ENCODE measurements around the gene NBEA. TPM values are rescaled to one million over a fixed set of nuclear protein-coding genes. Genes with fewer than 3 reads are reported as not detected.

The NBEA gene
- total RNA-seq, 1 donor from 2014 or later = 12.0 TPM

DNA sequence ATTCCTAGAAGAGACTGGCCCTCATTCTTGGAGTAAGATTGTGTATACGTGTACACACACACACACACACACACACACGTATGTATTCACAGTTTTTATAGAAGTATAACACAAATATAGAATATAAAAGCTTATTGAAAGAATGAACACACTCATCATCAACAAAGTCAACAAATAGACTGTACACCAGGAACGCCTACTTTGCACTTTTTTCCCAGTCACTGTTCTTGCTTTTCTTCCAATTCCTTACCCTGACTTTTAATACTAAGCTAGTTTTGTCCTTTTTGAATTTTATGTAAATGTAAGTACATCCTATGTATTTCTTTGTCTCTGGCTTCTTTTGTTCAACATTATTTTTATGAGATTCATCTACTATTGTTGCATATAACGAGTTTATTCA is 269.9 kb downstream of the NBEA start:
- no peak for DNase-seq (ENCODE audit: extremely low spot score in 2 of 2)
- Histone ChIP-seq H3K27ac (no peak overlapping the region), H3K4me1 (no peaks in the 10 kb centered on the region), H3K36me3 (no peaks in the 10 kb centered on the region), H3K4me3 (no peak overlapping the region), H3K27me3 (no peaks in the 10 kb centered on the region), H3K9me3 (no peaks in the 10 kb centered on the region)
- intact Hi-C loops (cut with DNase I) = no loop called here
- TF ChIP-seq, protein P1, sequence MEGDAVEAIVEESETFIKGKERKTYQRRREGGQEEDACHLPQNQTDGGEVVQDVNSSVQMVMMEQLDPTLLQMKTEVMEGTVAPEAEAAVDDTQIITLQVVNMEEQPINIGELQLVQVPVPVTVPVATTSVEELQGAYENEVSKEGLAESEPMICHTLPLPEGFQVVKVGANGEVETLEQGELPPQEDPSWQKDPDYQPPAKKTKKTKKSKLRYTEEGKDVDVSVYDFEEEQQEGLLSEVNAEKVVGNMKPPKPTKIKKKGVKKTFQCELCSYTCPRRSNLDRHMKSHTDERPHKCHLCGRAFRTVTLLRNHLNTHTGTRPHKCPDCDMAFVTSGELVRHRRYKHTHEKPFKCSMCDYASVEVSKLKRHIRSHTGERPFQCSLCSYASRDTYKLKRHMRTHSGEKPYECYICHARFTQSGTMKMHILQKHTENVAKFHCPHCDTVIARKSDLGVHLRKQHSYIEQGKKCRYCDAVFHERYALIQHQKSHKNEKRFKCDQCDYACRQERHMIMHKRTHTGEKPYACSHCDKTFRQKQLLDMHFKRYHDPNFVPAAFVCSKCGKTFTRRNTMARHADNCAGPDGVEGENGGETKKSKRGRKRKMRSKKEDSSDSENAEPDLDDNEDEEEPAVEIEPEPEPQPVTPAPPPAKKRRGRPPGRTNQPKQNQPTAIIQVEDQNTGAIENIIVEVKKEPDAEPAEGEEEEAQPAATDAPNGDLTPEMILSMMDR (IDR thresholded peaks at IDR 0.05) = no peak
- TF ChIP-seq POLR2AphosphoS5 (IDR thresholded peaks at IDR 0.05; ENCODE audit: insufficient read depth in 1 of 2, low read depth in 1 of 2) (no peak), POLR2A (IDR thresholded peaks at IDR 0.05) (no peak)

DNA sequence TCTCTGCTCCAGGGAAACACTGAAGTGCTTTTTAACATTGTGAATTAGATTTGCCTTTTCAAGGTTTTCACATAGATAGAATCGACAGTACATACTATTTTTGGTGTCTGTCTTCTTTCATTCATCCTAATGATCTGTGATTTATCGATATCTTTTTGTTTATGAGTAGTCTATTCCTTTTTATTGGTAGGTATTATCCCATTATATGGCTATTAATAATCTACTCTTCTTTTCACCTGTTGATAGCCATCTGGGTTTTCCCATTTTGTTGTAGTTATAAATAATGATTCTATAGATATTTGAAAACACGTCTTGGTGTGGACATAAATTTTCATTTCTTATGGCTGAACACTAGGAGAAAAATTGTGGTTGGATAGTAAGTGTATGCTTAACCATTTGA is 271.8 kb downstream of the NBEA start:
- intact Hi-C loops (cut with DNase I) = no loop called here
- H3K4me3 ChIP-seq = no peak overlapping the region
- H3K27ac ChIP-seq = no peak overlapping the region
- no peaks in the 10 kb centered on the region for H3K27me3 ChIP-seq
- TF ChIP-seq, protein P1 (IDR thresholded peaks at IDR 0.05) = no peak
- no peak for TF ChIP-seq POLR2A (IDR thresholded peaks at IDR 0.05)
- TF ChIP-seq POLR2AphosphoS5 (IDR thresholded peaks at IDR 0.05; ENCODE audit: insufficient read depth in 1 of 2, low read depth in 1 of 2) = no peak
- H3K9me3 ChIP-seq = no peaks in the 10 kb centered on the region
- H3K4me1 ChIP-seq = no peaks in the 10 kb centered on the region
- H3K36me3 ChIP-seq = no peaks in the 10 kb centered on the region
- no peak for DNase-seq (ENCODE audit: extremely low spot score in 2 of 2)

DNA sequence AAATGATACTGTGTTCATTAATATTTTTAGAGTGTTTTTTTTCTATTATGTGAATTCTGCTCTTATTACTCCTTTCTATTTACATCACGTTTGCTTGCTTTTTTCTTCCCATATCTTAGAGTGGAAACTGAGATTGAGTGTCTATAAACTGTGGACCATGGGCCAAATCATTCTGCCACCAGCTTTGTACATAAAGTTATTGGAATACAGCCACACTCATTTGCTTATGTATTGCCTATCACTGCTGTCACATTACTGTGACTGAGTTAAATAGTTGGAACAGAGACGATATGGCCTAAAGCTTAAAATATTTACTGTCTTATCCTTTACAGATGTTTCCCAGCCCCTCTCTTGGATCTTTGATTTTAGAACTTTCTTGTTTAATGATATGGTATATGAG is 274.1 kb downstream of the NBEA start:
- no peak for DNase-seq (ENCODE audit: extremely low spot score in 2 of 2)
- Histone ChIP-seq H3K36me3 (no peaks in the 10 kb centered on the region), H3K27me3 (no peaks in the 10 kb centered on the region), H3K9me3 (peaks cover 3% of the 10 kb centered on the region), H3K4me1 (no peaks in the 10 kb centered on the region), H3K27ac (no peak overlapping the region), H3K4me3 (no peak overlapping the region)
- TF ChIP-seq POLR2AphosphoS5 (IDR thresholded peaks at IDR 0.05; ENCODE audit: insufficient read depth in 1 of 2, low read depth in 1 of 2) = no peak
- TF ChIP-seq, protein P1 (IDR thresholded peaks at IDR 0.05) = no peak
- TF ChIP-seq POLR2A (IDR thresholded peaks at IDR 0.05) = no peak
- intact Hi-C loops (cut with DNase I) = no loop called here

DNA sequence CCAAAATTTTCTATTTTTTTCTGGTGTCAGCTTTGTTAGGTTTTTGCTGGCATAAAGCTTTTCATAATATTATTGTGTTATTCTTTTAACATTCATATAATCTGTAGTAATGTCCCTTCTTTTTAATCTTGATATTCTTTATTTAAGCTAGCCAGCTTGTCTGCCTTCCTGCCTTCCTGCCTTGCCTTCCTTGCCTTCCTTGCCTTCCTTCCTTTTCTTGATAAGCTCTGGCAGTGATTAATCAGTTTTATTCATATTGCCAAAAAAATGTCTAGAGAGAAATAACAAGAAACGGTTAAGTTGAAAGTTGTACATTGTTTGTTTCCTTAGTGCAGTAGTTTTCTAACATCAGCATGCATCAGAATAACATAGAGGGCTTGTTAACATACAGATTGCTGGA is 277.0 kb downstream of the NBEA start:
- TF ChIP-seq, protein P1 (IDR thresholded peaks at IDR 0.05) = no peak
- TF ChIP-seq POLR2AphosphoS5 (IDR thresholded peaks at IDR 0.05; ENCODE audit: insufficient read depth in 1 of 2, low read depth in 1 of 2) (no peak), POLR2A (IDR thresholded peaks at IDR 0.05) (no peak)
- no peak overlapping the region for H3K4me3 ChIP-seq
- H3K27ac ChIP-seq = no peak overlapping the region
- H3K9me3 ChIP-seq = peaks cover 3% of the 10 kb centered on the region
- no peak for DNase-seq (ENCODE audit: extremely low spot score in 2 of 2)
- intact Hi-C loops (cut with DNase I) = no loop called here
- no peaks in the 10 kb centered on the region for H3K4me1 ChIP-seq
- H3K27me3 ChIP-seq = no peaks in the 10 kb centered on the region
- no peaks in the 10 kb centered on the region for H3K36me3 ChIP-seq

DNA sequence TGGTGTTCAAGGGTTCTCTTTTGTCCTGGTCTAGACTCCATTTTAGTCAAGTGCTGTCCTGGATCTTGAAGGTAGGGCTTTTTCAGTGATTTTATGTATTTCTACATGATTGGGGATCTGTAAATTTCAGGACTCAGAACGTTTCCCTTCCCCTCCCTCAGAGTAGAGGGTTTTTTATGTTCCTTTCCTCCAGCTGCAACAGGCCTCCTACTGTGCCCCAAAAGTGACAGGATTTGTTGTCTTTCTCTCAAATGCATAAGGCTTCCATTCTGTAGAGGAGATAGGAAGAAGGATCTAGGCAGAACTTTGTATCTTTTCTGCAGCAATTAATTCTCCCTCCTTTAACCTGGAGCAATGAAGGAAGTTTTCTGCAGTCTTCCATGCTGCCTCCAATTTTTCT is 283.1 kb downstream of the NBEA start:
- no peak for DNase-seq (ENCODE audit: extremely low spot score in 2 of 2)
- intact Hi-C loops (cut with DNase I) = no loop called here
- Histone ChIP-seq H3K4me1 (no peaks in the 10 kb centered on the region), H3K9me3 (peaks cover 2% of the 10 kb centered on the region), H3K27me3 (no peaks in the 10 kb centered on the region), H3K4me3 (no peak overlapping the region), H3K27ac (no peak overlapping the region), H3K36me3 (no peaks in the 10 kb centered on the region)
- TF ChIP-seq, protein P1 (IDR thresholded peaks at IDR 0.05) = no peak
- no peak for TF ChIP-seq POLR2A (IDR thresholded peaks at IDR 0.05)
- no peak for TF ChIP-seq POLR2AphosphoS5 (IDR thresholded peaks at IDR 0.05; ENCODE audit: insufficient read depth in 1 of 2, low read depth in 1 of 2)

All from vagina (tissue), 2 donors.